Uterus (tissue), 4 donors: ENCODE results near the gene TBCE. TPM values are rescaled to one million over a fixed set of nuclear protein-coding genes. Genes with fewer than 3 reads are reported as not detected.

Experiments
- DNase-seq, 2 donors: peaks; one replicate each; pipeline ENCODE4 v3.0.0-alpha.2; 2019 to 2020
- H3K27ac ChIP-seq, 2 donors: fragments of 200-600 bp; sonication (generic); 1 replicate in 1 of 2; 2 replicates in 1 of 2; pipeline ENCODE4 v1.5.1; 2016 to 2018
- H3K27me3 ChIP-seq, 2 donors: fragments of 200-600 bp; sonication (generic); one replicate each; pipeline ENCODE4 v1.5.1; 2018 to 2019; ENCODE audit warnings: control low read depth in 1 of 2
- H3K36me3 ChIP-seq, 2 donors: fragments of 200-600 bp; sonication (generic); one replicate each; pipeline ENCODE4 v1.5.1; 2019; ENCODE audit warnings: control low read depth in 1 of 2
- H3K4me1 ChIP-seq, 2 donors: fragments of 200-600 bp; sonication (generic); one replicate each; pipeline ENCODE4 v1.5.1; 2018 to 2019; ENCODE audit warnings: control low read depth in 1 of 2
- H3K4me3 ChIP-seq, 2 donors: fragments of 200-600 bp; sonication (generic); 1 replicate in 1 of 2; 2 replicates in 1 of 2; pipeline ENCODE4 v1.5.1; 2018 to 2019; ENCODE audit warnings: mild to moderate bottlenecking in 1 of 2
- H3K9me3 ChIP-seq, 2 donors: fragments of 200-600 bp; sonication (generic); one replicate each; pipeline ENCODE4 v1.5.1; 2019; ENCODE audit warnings: control low read depth in 1 of 2
- POLR2A ChIP-seq, 2 donors: fragments of 450-650 bp; IDR thresholded peaks; one replicate each; pipeline ENCODE4 v1.6.1; 2016; ENCODE audit warnings: antibody characterized with exemption in 2 of 2, mild to moderate bottlenecking in 1 of 2, moderate library complexity in 1 of 2
- intact Hi-C: fragments of 100-400 bp; cut with DNase I; formaldehyde crosslinking; loops from one replicate; pipeline ENCODE4 v1.15.1; 2023; ENCODE audit warnings: low total_unique reads
- total RNA-seq, 4 donors: library from RNA; depleted of rRNA in 3 of 4; stranded (reverse); fragments of >200 nt in 3 of 4; gene quantifications; one replicate each; pipeline versions ENCODE4 v1.1.0 to v1.2.4, GENCODE V29; 2014 to 2023
- TF ChIP-seq, protein P1 (sequence below), 4 experiments: fragments of 200-600 bp in 2 of 4; fragments of 450-650 bp in 2 of 4; sonication (generic) in 2 of 4; IDR thresholded peaks; one replicate each; pipeline ENCODE4 v1.5.1; 2016 to 2019; ENCODE audit warnings: antibody characterized with exemption in 4 of 4, mild to moderate bottlenecking in 2 of 4, moderate library complexity in 1 of 4
- donor health status: DM: yes; HTN: yes; CAD: no.

TBCE gene
- total RNA-seq, 4 donors from 2014 or later = 9.7 to 34.5 (median 19.6) TPM

DNA sequence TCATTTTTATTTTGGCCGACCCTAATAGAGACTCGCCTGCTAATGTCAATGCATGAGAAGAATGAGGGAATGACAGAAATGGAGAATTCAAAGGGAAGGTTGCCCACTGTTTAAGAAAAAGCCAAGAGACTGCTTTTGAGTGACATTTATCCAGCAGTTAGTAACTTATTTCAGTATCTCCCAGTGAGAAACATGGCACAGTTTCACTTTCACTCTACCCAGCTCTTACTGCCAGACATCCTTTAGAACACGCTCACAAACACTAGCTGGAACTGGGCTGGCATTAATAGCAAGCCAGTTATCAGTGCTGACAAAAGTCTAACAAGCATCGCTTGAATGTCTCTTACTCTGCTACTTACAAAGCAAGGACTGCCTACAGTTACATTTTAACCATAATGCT, 30.3 kb upstream of the TBCE start:
- no peaks in the 10 kb centered on the region for H3K27me3 ChIP-seq
- no peak for TF ChIP-seq POLR2A (IDR thresholded peaks at IDR 0.05)
- TF ChIP-seq, protein P1, sequence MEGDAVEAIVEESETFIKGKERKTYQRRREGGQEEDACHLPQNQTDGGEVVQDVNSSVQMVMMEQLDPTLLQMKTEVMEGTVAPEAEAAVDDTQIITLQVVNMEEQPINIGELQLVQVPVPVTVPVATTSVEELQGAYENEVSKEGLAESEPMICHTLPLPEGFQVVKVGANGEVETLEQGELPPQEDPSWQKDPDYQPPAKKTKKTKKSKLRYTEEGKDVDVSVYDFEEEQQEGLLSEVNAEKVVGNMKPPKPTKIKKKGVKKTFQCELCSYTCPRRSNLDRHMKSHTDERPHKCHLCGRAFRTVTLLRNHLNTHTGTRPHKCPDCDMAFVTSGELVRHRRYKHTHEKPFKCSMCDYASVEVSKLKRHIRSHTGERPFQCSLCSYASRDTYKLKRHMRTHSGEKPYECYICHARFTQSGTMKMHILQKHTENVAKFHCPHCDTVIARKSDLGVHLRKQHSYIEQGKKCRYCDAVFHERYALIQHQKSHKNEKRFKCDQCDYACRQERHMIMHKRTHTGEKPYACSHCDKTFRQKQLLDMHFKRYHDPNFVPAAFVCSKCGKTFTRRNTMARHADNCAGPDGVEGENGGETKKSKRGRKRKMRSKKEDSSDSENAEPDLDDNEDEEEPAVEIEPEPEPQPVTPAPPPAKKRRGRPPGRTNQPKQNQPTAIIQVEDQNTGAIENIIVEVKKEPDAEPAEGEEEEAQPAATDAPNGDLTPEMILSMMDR (IDR thresholded peaks at IDR 0.05) = no peak
- intact Hi-C loops = no loop called here
- H3K4me3 ChIP-seq = no peak overlapping the region
- no peaks in the 10 kb centered on the region for H3K9me3 ChIP-seq
- DNase-seq = no peak
- no peaks in the 10 kb centered on the region for H3K36me3 ChIP-seq
- H3K4me1 ChIP-seq = no peaks in the 10 kb centered on the region
- no peak overlapping the region for H3K27ac ChIP-seq

DNA sequence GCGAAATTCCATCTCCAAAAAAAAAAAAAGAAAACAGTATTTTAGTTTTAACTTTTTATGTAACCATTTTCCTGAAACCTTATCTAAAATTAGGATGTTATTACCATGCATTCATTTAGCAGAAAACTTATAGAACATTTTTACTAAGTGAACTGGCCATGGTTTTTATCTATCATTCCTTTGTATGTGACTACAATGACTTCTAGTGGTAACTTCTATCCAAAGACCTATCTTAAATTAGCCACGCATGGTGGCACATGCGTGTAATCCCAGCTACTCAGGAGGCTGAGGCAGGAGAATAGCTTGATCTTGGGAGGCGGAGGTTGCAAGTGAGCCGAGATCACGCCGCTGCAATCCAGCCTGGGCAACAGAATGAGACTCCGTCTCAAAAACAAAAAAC, 27.5 kb upstream of the TBCE start:
- H3K4me1 ChIP-seq = no peaks in the 10 kb centered on the region
- no peak overlapping the region for H3K27ac ChIP-seq

DNA sequence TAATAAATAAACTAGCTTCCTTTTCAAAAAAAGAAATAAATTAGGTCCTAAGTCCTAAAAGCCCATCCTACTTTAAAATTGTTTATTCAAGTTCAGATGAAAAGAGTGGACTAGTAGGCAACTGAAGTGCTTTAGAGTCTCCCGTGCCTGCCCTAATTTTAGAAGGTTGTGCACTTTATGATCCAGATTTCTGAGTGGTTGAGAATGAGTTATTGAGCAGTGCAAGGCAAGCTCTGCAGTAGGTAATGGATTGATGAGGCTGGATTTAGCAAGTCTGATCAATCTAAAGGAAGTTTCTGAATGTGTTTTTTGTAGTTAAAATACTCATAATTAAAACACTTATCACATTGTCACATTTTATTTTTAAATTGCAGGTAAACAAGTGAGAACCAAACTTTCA, 25.9 kb upstream of the TBCE start:
- Histone ChIP-seq H3K4me3 (no peak overlapping the region), H3K27me3 (no peaks in the 10 kb centered on the region), H3K9me3 (no peaks in the 10 kb centered on the region), H3K4me1 (no peaks in the 10 kb centered on the region), H3K27ac (no peak overlapping the region), H3K36me3 (no peaks in the 10 kb centered on the region)
- no peak for DNase-seq
- intact Hi-C loops = no loop called here
- TF ChIP-seq, protein P1 (IDR thresholded peaks at IDR 0.05) = no peak
- no peak for TF ChIP-seq POLR2A (IDR thresholded peaks at IDR 0.05)

More for the DNA sequence above, 27.5 kb upstream of the TBCE start:
- H3K9me3 ChIP-seq = no peaks in the 10 kb centered on the region
- no peak for DNase-seq
- intact Hi-C loops = no loop called here
- no peaks in the 10 kb centered on the region for H3K36me3 ChIP-seq
- no peaks in the 10 kb centered on the region for H3K27me3 ChIP-seq
- TF ChIP-seq, protein P1 (IDR thresholded peaks at IDR 0.05) = no peak
- no peak for TF ChIP-seq POLR2A (IDR thresholded peaks at IDR 0.05)
- no peak overlapping the region for H3K4me3 ChIP-seq

DNA sequence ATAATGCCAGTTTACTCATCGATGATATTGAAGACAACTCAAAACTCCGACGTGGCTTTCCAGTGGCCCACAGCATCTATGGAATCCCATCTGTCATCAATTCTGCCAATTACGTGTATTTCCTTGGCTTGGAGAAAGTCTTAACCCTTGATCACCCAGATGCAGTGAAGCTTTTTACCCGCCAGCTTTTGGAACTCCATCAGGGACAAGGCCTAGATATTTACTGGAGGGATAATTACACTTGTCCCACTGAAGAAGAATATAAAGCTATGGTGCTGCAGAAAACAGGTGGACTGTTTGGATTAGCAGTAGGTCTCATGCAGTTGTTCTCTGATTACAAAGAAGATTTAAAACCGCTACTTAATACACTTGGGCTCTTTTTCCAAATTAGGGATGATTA, 25.2 kb upstream of the TBCE start:
- TF ChIP-seq, protein P1 (IDR thresholded peaks at IDR 0.05) = no peak
- TF ChIP-seq POLR2A (IDR thresholded peaks at IDR 0.05) = no peak
- no peaks in the 10 kb centered on the region for H3K36me3 ChIP-seq
- H3K4me3 ChIP-seq = no peak overlapping the region
- DNase-seq = no peak
- H3K4me1 ChIP-seq = no peaks in the 10 kb centered on the region
- no peaks in the 10 kb centered on the region for H3K27me3 ChIP-seq
- H3K27ac ChIP-seq = no peak overlapping the region
- intact Hi-C loops = no loop called here
- H3K9me3 ChIP-seq = no peaks in the 10 kb centered on the region

DNA sequence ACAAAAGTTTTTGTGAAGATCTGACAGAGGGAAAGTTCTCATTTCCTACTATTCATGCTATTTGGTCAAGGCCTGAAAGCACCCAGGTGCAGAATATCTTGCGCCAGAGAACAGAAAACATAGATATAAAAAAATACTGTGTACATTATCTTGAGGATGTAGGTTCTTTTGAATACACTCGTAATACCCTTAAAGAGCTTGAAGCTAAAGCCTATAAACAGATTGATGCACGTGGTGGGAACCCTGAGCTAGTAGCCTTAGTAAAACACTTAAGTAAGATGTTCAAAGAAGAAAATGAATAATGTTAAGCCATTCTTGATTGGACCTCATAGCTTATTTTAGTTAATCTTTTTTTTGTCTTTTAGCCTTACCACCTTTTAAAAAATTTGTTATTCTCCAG, 24.8 kb upstream of the TBCE start:
- no peak for DNase-seq
- intact Hi-C loops = no loop called here
- no peak overlapping the region for H3K4me3 ChIP-seq
- no peaks in the 10 kb centered on the region for H3K27me3 ChIP-seq
- no peaks in the 10 kb centered on the region for H3K9me3 ChIP-seq
- no peak for TF ChIP-seq POLR2A (IDR thresholded peaks at IDR 0.05)
- TF ChIP-seq, protein P1 (IDR thresholded peaks at IDR 0.05) = no peak
- H3K27ac ChIP-seq = no peak overlapping the region
- H3K4me1 ChIP-seq = no peaks in the 10 kb centered on the region
- H3K36me3 ChIP-seq = no peaks in the 10 kb centered on the region
